NCI-H2081 (cell line): ENCODE data around the gene HGFAC.

Source experiments
- DNase-seq, 2 experiments: peaks; one replicate each; lab custom pipeline; 2025; lab: John Stamatoyannopoulos, UW

The HGFAC gene

DNA sequence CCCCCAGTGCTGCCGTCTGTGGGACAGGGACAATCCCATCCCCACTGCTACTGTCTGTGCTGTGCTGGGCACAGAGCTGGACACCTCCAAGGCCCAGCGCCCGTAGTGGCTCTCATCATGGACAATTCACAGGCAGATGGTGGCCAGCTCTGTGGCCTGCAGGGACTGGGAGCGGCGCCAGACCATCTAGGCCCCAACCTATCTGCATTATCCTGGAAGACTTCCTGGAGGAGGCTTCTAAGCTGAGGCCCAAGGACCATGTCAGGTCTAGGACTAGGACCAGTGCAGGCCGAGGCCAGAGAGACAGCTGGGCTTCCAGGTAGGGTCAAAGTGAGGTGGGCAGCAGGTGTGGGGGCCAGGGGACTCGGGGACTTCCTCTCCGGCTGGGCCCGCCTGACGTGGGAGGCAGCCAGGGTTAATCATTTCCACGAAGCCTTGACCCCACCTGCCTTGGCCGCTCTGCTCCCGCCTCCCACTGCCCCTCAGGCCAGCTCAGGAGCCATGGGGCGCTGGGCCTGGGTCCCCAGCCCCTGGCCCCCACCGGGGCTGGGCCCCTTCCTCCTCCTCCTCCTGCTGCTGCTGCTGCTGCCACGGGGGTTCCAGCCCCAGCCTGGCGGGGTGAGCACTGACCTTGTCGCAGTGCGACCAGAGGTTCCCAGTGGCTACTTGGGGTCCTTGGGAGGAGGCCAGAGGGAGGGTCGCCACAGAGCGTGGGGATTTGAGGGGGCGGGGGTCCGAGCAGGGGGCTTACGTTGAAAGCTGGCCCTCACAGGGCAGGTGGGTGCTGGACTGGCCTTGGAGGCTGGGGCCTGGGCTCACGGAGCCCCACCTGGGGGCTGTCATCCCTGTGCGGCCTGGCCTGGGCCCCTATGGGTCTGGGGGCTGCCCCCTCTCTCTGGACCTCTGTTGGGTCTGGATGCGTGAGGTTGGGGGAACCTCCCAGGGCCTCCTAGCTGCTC lies at the start of gene HGFAC:
Gene HGFAC, plus strand, starts transcription at position 468 of the 959 bp plus-strand sequence. Its CDS starts 34 bp downstream, at position 502.
- no peak for DNase-seq

DNA sequence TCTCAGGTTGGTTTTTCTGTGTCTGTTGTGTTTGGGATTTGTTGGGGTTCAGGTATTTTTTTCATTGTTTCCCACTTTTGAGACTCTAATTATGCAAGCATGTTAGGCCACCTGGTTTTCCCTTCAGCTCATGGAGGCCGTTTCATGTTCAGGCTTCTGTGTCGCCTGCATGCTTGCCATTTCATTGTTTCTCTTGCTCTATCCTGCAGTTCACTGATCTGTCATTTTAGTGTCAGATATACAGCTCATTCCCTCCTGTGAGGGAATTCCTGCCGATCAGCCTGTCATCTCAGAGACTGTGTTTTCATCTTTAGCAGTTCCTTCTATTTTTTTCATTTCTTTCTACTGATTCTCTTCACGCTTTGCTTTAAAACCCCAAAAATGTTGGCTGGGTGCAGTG lies 49.4 kb upstream of the HGFAC start:
- DNase-seq, result no peak

GRCh38 chr4:3393171-3393570 lies 48.6 kb upstream of the HGFAC start:
- DNase-seq, result no peak

- no peak for DNase-seq
These were observed 45.2 kb upstream of the HGFAC start for GRCh38 chr4:3396600-3396999.

DNA sequence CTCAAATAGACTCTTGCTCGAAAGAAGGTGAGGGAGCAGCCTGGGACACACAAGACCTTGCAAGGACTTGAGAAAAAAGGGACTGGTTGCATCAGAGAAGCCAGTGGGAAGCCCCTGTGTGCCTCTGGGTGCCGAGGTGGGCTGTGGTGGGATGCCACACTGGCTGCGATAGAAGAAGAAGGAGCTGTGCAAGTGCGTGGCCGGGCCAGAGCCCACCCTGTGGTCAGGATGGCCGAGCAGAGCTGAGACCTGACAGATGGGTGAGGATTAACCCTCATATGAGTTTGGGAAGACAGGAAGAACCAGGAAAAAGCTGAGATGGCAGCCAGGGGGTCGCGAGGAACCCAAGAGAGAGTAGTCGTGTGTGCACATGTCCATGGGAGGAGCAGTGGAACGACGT lies 44.6 kb upstream of the HGFAC start:
- no peak for DNase-seq

DNA sequence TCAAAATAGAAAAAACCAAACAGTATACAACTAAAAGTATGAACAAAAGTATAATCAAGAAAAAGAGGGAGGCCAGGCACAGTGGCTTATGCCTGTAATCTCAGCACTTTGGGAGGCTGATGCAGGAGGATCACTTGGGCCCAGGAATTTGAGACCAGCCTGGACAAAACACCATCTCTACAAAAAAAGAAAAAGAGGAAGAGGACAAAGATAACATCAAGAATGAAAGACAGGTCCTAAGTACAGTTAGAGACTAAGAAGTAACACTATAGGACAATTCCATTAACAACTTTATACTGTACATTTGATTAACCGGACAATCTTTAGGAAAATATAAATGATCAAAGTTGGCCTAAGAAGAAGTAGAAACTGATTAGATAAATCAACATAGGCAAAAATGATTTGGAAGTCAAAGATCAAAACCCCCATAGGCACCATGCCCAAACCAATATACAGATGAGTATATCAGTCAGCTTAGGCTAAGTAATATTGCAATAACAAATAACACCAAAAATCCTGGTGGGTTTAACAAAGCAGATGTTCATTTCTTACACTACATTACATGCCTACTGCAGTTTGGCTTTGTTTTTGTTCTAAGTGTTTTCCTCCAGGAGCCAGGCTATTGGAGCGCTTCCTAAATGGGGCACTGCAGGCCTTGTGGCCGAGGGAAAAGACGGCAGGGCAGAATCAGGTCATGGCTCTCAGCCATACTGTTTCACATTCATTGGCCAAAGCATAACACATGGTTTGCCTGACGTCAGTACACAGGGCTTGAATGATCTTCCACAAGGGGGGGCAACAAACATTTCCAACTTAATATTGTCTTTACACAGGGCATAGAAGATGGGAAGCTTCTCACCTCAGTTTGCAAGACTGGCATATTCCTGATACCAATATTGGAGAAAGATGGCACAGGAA lies 42.2 kb upstream of the HGFAC start:
- DNase-seq, result no peak

- DNase-seq, result no peak
These were observed 40.2 kb upstream of the HGFAC start for GRCh38 chr4:3401436-3402171.

GRCh38 chr4:3402491-3403347 lies 39.0 kb upstream of the HGFAC start:
- no peak for DNase-seq

GRCh38 chr4:3403348-3403906 lies 38.3 kb upstream of the HGFAC start:
- no peak for DNase-seq

DNA sequence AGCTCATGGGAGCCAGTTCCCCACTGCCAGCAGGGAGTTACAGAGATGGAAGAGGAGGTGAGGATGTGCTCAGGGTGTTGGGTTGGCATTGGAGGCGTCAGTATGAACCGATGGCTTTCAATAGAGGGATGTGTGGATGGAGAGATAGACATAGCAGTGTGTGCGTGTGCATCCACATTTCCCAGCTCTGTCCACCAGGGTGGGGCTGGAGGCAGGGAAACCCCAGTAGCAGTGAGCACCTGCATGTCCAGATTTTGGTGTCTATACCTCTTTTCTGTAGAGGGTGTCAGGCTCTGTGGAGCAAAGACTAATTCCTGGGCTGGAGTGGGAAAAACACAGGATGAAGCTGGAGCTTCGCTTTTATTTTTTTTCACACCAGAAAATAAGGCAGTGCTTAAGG lies 37.2 kb upstream of the HGFAC start:
- DNase-seq, result no peak

GRCh38 chr4:3405176-3405575 lies 36.6 kb upstream of the HGFAC start:
- no peak for DNase-seq

GRCh38 chr4:3406021-3406420 lies 35.7 kb upstream of the HGFAC start:
- no peak for DNase-seq

- no peak for DNase-seq
These were observed 35.3 kb upstream of the HGFAC start for GRCh38 chr4:3406431-3406830.

DNA sequence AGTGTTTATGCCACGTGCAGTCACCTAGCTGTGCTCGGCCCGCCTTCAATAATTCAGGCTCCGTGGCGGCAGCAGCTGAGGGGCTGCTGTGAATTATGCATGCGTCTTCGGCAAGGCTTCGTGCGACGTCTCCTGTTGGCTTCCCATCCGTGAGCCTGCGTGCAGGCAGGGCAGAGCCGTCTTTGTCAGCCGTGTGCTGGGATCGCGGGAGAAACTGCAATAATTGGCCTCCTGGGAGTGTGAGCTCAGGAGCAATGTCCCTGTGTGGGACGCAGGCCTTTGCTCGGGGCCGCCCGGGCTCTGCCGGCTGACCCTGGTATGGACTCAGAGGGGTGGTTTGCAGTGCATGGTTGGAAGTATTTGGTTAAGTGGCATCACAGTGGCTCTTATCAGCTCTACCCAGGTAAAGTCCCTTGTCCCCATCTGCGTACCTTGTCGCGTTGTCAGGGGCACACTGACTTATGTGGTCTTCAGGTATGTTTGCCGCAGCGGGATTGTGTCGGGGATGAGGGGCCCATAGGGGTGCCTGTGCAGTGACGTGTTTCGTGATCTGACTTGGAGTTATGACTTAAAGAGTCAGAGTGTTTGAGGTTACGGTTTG lies 34.5 kb upstream of the HGFAC start:
- DNase-seq, result no peak

GRCh38 chr4:3407930-3408792 lies 33.6 kb upstream of the HGFAC start:
- DNase-seq, result no peak

- DNase-seq, result no peak
These were observed 32.9 kb upstream of the HGFAC start for GRCh38 chr4:3408793-3409330.

- DNase-seq, result no peak
These were observed 32.1 kb upstream of the HGFAC start for GRCh38 chr4:3409571-3410091.

- no peak for DNase-seq
These were observed 31.2 kb upstream of the HGFAC start for GRCh38 chr4:3410401-3411135.
